Stimulated activated CD4-positive, alpha-beta T cell treated with anti-CD3 and anti-CD28 coated beads, Interleukin-12 subunit alpha, Interleukin-12 subunit beta, amount 100 ng/mL, for 48 hours (primary cell): ENCODE results near the gene NT5DC2.
A peak's percentile ranks its signal among the peaks of the same experiment; 100 is the strongest.

Experiments used
- DNase-seq, 3 donors: peaks; one replicate each; pipeline ENCODE4 v3.0.0-alpha.2; 2020; ENCODE audit warnings: low read depth in 2 of 3, low spot score in 1 of 3

The NT5DC2 gene

DNA sequence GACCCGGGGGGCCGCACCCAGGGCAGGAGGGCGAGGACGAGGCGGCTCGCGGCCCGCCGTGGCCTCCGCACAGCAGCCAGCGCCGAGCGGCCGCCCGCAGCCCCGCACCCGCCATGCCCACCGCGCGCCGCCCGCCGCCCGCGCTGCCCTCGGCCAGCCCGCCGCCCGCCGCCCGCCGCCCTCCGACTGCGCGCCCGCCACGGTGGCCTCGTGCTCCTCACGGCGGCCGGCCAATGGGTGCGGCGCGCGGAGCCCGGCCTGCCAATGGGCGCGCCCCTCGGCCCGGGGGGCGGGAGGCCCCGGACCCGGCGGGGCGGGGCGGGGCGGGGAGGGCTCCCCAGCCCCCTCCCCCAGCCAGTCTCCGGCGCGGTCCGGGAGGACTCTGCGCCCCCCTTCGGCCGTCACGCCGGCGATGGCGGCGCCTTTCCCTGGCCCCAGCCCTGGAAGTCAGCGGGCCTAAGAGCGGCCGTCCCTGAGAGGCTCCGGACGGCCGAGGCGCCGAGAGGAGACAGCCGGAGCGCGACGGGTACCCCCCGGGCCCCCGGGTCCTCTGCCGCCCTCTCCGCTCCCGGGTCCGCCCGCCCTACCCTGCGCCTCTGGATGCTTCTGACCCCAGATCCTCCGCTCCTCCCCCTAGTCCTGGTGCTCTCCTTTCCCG, at the start of gene NT5DC2:
NT5DC2 (minus strand) TSS at position 235 of the 658 bp plus-strand sequence; CDS start at position 115, 120 bp downstream.
- peak in 2 of 3 donors; percentile 32 to 64 for DNase-seq

DNA sequence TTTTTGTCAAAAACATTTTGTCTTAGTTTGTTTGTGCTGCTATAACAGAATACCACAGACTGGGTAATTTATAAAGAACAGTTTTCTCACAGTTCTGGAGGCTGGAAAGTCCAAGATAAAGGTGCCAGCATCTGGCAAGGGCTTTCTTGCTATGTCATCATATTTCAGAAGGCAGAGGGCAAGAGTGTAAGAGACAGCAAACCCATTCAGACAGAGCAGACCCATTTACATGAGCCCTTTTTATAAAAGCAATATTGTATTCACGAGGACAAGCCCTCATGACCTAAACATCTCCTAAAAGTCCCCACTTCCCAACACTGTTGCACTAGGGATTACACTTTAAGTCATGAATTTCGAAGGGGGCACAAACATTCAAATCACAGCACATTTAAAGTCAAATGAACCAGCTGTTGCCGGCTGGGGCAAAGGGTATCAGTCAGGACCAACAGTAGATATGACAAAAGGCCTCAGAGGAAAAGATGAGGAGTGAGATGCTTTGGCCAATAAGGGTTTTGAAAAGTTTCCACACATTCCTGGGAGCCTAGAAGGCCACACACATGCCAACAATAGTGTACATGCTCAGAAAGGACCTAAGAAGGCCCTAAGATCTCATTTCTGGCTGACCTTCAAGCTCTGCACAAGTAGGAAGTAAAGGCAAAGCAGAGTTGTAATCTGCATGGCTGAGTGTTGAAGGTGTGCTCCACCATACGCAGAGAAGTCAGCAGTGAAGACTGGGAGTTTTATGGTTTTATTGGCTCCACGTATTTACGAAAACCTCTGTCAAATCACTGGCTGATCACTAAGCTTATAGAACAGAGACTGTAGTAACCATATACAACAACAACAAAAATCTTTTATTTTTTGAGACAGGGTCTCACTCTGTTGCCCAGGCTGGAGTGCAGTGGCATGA, 40.7 kb upstream of the NT5DC2 start:
- no peak for DNase-seq

DNA sequence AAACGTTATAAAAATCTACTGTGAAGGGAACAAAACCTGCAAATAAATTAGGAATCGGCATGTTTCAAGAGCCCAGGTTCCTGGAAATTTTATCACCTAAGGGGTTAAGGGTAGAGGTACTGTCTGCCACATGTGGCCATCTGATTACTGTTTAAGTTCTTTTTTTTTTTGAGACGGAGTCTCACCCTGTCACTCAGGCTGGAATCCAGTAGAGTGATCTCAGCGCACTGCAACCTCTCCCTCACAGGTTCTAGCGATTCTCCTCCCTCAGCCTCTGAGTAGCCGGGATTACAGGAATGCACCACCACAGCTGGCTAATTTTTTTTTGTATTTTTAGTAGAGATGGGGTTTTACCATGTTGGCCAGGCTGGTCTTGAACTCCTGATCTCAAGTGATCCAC, 38.6 kb upstream of the NT5DC2 start:
- no peak for DNase-seq

DNA sequence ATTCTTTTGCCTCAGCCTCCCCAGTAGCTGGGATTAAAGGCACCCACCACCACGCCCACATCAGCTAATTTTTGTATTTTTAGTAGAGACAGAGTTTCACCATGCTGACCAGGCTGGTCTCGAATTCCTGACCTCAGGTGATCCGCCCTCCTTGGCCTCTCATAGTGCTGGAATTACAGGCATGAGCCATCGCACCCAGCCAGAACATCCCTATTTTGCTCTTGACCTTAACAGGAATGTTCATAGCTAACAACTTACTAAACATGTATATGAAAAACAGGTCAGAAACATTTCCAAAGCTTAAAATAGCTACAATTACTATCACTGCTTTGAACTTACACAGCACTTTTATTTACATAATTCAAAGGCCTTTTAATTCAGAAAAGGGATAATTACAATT, 36.4 kb upstream of the NT5DC2 start:
- DNase-seq: no peak

DNA sequence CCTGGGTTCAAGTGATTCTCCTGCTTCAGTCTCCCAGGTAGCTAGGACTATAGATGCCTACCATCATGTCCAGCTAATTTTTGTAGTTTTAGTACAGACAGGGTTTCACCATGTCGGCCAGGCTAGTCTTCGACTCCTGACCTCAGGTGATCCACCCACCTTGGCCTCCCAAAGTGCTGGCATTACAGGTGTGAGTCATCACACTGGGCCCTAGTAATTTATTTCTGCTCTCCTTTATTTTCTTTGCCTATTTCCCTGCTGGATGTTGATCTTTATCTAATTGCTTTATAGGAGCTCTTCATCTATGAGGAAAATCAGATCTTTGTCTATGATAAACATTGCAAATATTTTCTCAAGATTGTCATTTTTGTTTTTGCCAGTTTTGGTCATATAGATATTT, 34.4 kb upstream of the NT5DC2 start:
- no peak for DNase-seq

DNA sequence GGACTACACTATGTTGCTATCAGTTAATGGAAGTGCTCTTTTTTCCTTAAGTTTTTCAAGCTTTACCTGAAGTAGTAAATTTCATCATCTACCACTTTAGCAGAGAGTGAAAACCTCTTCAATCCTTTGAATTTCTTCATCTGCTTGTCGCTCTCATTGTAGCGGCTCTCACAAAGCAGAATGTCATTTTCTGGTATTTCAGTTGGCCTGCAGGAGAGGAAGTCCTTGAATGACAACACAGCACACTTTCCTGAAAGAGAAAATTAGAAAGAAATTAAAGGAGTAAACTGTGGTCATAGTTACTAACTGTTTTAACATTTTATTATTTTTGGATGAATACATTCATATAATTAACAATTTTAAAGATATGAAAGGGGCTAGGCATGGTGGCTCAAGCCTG, 30.3 kb upstream of the NT5DC2 start:
- no peak for DNase-seq

DNA sequence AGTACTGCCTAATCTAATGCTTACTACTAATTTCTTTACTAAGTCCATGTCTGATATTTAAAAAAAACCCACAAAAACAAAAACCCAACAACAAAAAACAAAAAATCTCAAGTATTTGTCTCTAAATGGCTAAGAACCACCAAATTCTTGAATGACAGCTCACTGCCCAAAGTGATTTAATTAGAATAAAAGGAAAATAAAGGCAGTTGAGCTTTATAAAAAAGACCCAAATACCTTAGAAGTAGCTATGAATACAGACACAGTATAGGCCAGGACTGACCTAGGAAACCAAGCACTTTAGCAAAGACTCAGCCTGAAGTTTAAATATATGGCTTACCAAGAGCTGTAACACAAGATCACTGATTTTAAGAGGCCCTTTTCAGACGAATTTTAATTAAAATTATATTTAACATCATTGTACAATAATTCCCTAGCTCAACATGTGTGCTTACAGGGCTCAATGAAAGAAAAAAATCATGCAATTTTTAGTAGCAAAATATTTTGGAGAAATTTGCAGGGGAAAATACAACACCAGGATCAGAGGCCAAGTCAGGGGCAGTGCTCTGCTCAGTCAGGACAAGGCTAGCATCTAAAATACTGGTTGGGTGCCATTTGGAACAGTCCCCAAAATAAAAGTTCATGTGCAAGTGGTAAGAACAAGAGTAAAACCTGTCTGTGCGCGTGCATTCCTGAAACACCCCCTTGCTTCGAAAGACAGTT, 27.5 kb upstream of the NT5DC2 start:
- no peak for DNase-seq

DNA sequence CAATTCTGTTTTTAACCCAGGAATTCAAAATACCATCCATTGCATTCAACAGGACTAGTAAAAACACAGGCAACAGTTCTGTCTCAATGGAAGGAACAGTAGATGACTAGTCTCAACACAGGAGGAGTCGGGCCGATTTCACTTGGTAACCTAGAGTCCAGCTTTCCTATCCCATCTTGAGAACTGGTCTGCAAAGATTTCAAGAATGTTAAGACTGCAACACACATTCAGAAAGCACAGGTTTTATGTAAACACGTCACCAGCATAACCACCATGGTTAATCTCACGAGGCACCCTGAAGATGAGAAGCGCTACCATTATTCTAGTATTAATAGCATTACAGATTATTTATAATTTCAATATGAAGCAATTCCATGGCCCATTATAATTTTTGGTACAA, 24.8 kb upstream of the NT5DC2 start:
- no peak for DNase-seq

DNA sequence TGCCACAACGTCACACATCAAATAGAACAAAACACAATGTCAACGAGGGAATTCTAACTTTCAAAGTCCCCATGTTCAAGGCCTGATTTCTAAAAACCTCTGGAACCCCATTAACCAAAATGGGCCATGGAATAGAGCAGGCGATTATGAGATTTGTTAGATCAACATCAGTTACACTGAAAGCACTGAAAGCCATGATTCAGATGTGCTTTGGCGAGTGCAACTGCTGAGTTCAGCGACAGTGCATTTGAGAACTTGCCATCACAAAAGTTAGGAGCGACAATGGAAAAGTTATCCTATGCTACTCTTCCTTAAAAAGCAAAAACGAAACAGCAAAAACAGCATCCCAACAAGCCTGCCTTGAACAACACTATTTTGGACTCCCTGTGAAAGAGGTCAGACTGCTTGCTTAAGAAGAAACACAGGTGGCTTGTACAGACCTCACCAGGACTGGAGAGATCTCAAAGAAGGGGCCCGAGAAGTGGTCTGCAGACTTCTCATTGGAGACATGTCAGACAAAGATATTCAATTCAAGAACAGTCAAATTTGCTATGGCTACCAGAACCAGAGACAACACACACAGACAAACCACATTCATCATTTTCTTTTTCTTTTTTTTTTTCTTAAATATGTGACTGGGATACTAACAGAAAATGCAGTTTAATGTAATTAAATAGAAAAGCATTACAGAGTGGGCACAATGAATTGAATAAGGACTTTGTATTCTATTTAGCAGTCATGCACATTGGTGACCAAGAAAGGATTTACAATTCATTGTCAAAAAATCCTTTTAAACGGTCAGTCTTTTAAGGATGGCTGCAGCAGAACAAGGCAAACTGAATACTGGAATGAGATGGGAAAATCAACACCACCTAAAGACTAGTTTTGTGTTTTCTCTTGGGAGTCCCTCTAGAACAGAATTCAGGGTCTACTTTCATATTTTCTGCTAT, 23.6 kb upstream of the NT5DC2 start:
- no peak for DNase-seq

DNA sequence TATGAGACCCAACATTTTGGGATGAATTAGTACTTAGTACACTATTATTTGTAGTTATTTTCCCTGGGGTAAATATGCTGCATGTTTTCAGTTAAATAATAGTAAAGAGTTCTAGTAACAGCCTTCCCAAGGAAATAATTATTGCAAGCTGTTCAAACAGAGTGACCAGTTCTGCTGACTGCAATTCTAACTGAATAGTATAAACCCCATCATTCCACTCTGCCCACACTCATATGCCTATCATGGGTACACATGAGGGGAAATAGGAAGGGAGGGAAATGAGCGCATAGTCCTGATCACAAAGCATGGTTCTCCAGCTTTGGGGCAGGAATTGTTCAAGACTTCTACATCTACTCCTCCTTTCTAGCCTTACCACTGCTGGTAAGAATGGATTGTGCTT, 21.4 kb upstream of the NT5DC2 start:
- DNase-seq: no peak

DNA sequence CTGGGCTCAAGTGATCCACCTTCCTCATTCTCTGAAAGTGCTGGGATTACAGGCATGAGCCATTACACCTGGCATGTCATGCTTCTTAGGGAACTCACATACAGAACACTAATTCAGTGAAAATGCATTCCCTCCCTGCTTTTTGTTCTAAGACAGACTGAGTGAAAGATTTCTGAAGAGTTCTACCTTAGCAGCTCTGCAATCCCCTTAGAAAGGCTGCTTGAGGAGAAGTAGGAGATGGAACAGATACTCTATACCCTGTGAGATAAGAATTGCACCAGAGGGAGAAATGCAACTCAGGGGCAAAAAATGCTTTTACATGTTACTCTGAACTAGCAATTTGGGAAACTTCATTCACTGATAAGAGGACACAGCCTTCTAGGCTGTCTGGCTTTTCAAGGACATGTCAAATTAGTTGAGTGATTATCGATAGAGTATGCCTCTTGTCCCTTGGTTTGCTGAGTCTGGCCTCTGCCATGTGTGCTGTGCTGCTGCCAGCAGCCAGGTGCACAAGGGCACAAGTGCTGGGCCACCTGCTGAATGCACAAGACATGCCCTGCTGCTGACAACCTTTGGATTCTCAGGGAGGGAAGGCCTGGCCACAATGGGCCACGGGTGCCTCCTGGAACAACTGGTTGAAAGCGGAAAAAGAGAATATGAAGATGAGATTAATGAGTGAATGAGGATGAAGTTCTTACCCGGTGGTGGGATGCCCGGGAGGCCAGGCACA, 20.5 kb upstream of the NT5DC2 start:
- no peak for DNase-seq

DNA sequence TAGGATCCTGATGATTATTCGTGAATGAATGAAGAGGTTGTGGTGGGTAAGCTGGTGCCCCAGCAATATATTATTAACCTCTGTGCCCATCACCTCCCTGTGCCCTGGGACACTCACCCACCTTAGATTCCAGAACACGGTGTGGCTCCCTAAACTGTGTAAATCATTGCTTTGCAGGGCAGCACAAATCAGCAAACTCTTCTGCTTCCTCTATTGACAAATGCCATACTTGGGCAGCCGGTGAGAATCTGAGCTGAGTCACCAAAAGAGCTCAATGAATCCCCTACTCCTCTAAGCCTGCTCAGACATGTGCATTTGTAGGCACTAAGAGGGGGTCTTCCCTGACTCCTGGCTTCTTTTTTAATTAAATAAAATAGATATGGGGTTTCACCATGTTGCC, 18.4 kb upstream of the NT5DC2 start:
- no peak for DNase-seq

DNA sequence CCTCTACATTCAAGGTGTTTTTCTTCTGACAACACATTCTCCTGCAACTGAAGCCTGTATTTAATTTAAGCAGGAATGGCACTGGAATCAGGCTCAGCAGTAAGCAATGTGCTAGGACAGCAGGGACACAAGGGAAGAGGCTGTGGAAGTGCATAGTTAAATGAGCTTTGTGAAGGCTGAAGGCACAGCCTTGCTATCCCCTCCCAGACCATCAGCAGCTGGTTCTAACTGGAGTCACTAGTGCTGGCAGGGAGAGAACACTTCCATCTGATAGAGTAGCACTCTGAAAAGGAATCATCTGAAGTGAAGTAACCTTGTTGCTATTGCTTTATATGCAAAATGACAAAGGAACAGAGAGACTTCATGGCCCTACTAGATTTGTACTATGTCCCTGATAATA, 17.5 kb upstream of the NT5DC2 start:
- DNase-seq: no peak

DNA sequence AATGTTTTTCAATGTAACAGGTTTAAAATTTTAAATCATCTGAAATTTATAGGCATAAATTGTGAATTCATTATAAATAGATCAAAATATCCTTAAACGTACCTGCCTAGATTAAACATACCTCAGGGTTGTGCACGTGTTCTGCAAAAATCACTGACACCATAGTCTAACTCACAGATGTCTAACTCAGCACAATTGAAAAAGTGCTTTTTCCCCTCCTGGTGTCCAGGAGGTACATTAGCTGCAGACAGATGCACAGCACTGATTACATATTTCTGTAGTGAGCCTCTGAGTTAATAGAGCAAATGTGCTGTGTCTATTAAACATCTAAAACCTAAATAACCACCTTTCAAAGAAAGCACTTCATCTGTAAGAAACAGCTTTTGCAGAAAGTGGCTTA, 13.5 kb upstream of the NT5DC2 start:
- no peak for DNase-seq

DNA sequence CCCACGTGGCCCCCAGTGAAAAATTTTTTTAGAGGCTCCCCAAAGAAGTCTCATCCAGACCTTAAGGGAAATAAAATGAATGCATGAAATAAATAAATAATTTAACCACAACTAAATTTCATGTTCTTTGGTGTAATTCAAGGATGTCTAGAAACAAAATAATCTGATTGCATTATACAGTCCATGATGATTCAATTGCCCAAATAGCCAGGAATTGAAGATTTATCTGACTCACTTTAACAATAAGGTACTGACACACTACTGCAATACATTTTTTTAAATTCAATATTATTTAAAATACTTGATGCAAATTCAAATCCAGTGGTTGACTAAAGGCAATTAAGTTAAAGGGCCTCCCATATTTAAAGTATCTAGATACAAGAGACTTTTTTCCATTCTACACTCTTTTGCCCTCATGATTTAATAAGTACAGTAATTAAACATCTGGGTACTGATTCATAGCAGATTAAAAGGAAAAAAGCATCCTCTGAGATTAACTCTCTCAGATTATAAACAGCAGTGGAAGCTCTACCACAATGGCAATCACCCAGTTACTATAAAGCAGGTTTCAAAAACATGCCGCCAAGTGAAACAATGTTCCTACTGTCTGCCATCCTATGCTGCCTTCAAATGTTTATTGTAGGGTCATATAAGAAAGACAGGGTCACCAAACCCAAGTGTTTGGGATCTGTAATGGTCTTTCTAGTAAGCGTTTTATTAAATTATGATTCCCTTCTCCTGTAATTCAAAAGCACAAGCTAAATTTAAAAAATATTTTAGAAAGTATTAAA, 12.6 kb upstream of the NT5DC2 start:
- no peak for DNase-seq

DNA sequence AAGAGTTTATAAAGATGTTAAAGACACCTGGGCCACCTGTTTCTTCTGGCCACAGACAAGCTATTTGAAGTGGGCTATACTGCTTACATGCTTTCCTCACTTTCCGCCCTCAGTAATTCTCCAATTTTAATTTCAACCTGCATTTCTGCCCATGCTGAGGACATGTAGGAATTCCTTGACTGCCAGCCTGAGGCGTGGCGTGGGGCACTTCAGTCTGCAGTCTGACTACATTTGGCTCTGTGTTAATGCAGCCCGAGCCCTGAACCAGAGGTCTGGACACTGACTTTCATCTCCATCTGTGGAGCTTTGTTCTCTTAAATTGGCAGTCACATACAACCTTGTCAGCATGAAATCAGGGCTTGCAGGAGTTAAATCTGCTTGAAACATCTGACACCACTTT, 11.3 kb upstream of the NT5DC2 start:
- DNase-seq: no peak

DNA sequence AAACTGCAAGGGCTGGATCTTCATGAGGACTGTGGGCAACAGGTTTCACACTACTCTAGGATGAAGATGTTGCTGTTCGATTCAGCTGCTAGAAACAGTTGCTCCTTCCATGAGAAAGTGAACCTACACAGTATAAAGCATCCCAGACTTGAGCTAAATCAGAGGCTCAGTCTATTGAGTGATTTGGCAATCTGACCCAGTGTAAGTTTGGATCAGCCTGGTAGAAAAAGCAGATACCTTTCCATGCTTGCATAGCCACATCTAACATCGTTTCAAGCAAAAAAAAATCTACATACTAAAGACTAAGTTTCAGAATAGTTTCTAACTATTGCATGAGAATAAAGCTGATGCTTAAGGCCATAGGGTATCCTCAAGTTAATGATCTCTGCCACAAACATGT, 7.4 kb upstream of the NT5DC2 start:
- no peak for DNase-seq

DNA sequence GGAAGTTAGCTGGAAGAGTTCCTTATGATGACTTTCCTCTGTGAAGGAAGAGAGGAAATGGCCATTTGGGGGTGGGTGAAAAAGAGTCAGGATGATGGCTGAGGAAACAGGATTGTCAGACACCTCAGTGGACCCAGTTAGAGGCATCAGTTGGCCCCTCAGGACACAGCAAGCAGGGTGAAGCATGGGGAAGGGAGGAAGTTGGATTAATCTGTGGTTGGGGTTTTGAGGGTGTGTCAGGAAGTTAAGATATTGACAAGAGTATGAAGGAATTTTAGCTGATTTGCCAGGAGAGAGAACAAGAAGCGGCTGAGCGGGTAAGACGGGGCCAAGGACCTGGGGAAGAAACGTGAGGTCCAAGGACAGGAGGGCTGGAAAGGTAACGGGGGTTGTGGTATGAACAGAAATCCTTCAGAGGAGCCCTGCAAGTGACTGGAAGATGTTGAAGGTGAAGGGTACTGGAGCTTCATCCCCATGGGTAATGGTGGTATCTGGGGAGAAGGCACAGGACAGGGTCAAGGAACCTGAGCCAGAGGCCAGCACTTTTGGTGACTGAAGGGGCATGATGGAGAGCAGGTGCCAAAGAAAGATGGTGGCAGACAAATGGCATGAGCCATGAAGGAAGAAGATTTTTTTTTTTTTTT, 5.5 kb upstream of the NT5DC2 start:
- DNase-seq: no peak
